GM23338 (cell line): Measurements from ENCODE around the gene CCDC69.

Experiments
- CREB1 ChIP-seq: fragments of 250-450 bp; sonication (Bioruptor Pico); IDR thresholded peaks from 2 replicates; pipeline ENCODE4 v1.5.0; 2020; ENCODE audit warnings: low read depth, mild to moderate bottlenecking, moderate library complexity
- EZH2 ChIP-seq: fragments of 200-600 bp; sonication (generic); IDR thresholded peaks from one replicate; pipeline ENCODE4 v1.8.0; 2017; ENCODE audit warnings: antibody characterized with exemption, mild to moderate bottlenecking, low read depth; ENCODE audit not compliant: unreplicated experiment
- EZH2phosphoT487 ChIP-seq: fragments of 200-600 bp; sonication (generic); IDR thresholded peaks from one replicate; pipeline ENCODE4 v1.8.1; 2018; ENCODE audit warnings: antibody characterized with exemption; ENCODE audit not compliant: unreplicated experiment
- POLR2AphosphoS5 ChIP-seq: IDR thresholded peaks from 2 replicates; pipeline ENCODE4 v1.6.1; 2016; ENCODE audit warnings: antibody characterized with exemption, low read depth
- STAT1 ChIP-seq: IDR thresholded peaks from one replicate; pipeline ENCODE4 v1.6.1; 2016; ENCODE audit warnings: antibody characterized with exemption; ENCODE audit not compliant: unreplicated experiment
- ZNF331 ChIP-seq: fragments of 250-450 bp; sonication (Bioruptor Pico); IDR thresholded peaks from 2 replicates; pipeline ENCODE4 v1.5.0; 2020; ENCODE audit warnings: low read depth, mild to moderate bottlenecking, moderate library complexity
- TF ChIP-seq, protein P1 (sequence below), 2 experiments: fragments of 200-600 bp in 1 of 2; sonication (generic) in 1 of 2; conservative IDR thresholded peaks; 2 replicates each; pipeline versions ENCODE4 v1.5.1 to v1.6.1; 2016 to 2017; ENCODE audit warnings: antibody characterized with exemption in 2 of 2, low read depth in 2 of 2, mild to moderate bottlenecking in 2 of 2, moderate library complexity in 1 of 2
- TF ChIP-seq, protein P2 (sequence below): IDR thresholded peaks from 2 replicates; pipeline ENCODE4 v1.6.1; 2016; ENCODE audit warnings: antibody characterized with exemption
- TF ChIP-seq, protein P3 (sequence below): IDR thresholded peaks from one replicate; pipeline ENCODE4 v1.6.1; 2018; ENCODE audit warnings: antibody characterized with exemption; ENCODE audit not compliant: unreplicated experiment

DNA sequence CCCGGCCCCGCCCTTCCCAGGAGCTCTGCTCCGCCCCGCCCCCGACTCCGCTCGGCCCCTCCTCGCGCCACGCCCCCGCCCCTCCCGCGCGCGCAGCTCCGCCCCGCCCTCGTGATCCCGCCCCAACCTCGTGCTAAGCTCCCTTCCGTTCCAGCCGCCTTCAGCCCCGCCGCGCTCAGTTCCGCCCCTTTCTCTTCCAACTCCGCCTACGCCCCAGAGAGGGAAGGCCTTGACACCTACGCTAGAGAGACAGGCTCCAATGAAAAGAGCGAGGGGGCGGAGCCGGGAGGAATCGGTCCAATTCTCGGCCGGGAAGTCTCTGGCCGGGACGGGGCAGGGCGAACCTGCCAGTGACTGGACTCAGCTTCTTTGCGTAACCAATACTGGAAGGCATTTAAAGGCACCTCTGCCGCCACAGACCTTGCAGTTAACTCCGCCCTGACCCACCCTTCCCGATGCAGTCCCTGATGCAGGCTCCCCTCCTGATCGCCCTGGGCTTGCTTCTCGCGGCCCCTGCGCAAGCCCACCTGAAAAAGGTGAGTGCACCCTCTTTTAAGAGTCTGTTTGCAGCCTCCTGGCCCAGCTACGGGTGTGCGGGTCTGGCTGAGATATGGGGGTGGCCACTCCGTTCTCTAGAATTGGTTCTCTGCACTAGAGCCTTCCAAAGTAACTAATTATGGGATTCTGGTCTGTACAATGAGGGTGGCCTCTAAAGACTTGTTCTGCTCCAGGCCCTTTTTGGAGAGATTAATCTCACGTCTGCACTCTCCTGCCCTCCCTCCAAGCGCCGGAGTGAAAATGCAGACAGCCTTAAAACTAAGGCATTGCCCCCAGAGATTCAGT lies 29.1 kb upstream of the CCDC69 start, which contains the start of gene GM2A:
- TF ChIP-seq, protein P1, sequence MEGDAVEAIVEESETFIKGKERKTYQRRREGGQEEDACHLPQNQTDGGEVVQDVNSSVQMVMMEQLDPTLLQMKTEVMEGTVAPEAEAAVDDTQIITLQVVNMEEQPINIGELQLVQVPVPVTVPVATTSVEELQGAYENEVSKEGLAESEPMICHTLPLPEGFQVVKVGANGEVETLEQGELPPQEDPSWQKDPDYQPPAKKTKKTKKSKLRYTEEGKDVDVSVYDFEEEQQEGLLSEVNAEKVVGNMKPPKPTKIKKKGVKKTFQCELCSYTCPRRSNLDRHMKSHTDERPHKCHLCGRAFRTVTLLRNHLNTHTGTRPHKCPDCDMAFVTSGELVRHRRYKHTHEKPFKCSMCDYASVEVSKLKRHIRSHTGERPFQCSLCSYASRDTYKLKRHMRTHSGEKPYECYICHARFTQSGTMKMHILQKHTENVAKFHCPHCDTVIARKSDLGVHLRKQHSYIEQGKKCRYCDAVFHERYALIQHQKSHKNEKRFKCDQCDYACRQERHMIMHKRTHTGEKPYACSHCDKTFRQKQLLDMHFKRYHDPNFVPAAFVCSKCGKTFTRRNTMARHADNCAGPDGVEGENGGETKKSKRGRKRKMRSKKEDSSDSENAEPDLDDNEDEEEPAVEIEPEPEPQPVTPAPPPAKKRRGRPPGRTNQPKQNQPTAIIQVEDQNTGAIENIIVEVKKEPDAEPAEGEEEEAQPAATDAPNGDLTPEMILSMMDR (conservative IDR thresholded peaks at IDR 0.05; ENCODE audit: low read depth in 2 of 2), result no peak
- peak; percentile 93 for TF ChIP-seq POLR2AphosphoS5
- TF ChIP-seq, protein P2, sequence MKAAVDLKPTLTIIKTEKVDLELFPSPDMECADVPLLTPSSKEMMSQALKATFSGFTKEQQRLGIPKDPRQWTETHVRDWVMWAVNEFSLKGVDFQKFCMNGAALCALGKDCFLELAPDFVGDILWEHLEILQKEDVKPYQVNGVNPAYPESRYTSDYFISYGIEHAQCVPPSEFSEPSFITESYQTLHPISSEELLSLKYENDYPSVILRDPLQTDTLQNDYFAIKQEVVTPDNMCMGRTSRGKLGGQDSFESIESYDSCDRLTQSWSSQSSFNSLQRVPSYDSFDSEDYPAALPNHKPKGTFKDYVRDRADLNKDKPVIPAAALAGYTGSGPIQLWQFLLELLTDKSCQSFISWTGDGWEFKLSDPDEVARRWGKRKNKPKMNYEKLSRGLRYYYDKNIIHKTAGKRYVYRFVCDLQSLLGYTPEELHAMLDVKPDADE, result no peak
- TF ChIP-seq ZNF331 (CRISPR knock-in tag), result no peak
- TF ChIP-seq EZH2, result no peak
- TF ChIP-seq, protein P3, sequence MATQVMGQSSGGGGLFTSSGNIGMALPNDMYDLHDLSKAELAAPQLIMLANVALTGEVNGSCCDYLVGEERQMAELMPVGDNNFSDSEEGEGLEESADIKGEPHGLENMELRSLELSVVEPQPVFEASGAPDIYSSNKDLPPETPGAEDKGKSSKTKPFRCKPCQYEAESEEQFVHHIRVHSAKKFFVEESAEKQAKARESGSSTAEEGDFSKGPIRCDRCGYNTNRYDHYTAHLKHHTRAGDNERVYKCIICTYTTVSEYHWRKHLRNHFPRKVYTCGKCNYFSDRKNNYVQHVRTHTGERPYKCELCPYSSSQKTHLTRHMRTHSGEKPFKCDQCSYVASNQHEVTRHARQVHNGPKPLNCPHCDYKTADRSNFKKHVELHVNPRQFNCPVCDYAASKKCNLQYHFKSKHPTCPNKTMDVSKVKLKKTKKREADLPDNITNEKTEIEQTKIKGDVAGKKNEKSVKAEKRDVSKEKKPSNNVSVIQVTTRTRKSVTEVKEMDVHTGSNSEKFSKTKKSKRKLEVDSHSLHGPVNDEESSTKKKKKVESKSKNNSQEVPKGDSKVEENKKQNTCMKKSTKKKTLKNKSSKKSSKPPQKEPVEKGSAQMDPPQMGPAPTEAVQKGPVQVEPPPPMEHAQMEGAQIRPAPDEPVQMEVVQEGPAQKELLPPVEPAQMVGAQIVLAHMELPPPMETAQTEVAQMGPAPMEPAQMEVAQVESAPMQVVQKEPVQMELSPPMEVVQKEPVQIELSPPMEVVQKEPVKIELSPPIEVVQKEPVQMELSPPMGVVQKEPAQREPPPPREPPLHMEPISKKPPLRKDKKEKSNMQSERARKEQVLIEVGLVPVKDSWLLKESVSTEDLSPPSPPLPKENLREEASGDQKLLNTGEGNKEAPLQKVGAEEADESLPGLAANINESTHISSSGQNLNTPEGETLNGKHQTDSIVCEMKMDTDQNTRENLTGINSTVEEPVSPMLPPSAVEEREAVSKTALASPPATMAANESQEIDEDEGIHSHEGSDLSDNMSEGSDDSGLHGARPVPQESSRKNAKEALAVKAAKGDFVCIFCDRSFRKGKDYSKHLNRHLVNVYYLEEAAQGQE, result no peak
- TF ChIP-seq EZH2phosphoT487, result no peak
- no peak for TF ChIP-seq STAT1
- peak; percentile 57 for TF ChIP-seq CREB1
